Measurements from ENCODE around the gene RNU6-1. TPM values are rescaled to one million over a fixed set of nuclear protein-coding genes. Genes with fewer than 3 reads are reported as not detected.

The RNU6-1 gene
- total RNA-seq, 1 donor from 2014 or later, result not detected

DNA sequence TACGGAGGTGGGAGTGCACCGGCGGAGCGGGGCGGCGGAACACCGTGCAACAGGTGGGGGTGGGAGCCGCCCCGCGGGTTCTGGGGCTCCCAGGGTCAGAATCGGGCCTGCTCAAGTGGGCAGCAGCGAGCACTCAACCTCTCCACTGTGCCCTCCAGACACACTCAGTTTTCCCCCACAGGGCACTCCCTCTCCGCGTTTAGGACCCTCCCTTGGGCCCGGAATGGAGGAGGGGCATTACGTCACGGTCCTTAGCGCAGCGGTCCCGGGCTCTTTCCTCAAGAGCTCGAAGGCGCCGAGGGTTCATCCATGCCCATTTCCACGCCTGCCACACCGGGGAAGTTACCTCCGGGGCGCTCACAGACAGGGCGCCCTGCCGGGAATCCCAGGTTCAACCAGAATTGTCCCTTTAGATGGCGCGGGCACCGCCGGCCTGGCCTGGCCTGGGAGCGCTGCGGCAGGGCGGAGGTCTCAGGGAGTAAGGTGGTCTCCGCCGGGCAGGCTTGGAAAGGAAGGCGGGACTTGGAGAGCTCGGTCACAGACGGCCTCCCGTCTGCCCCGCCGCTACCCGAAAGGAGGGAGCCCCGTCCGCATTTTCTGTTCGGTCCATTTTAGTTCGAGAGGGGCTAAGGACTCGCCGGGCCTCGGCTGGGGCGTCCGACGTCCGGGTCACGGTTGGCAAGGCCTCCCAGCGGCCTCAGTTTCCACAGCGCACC lies 5.1 kb downstream of the RNU6-1 start:
- Mint-ChIP-seq H3K27me3 (peaks cover 80% of the 10 kb centered on the region), H3K9me3 (no peaks in the 10 kb centered on the region), H3K4me3 (peak overlapping the region; percentile 74), H3K4me1 (peaks cover 29% of the 10 kb centered on the region), H3K36me3 (ENCODE audit: low read depth) (no peaks in the 10 kb centered on the region), H3K27ac (no peak overlapping the region)
- intact Hi-C loops (cut with micrococcal nuclease), result loop anchor here (1.0 to 10.0 kb wide), 4 partner anchors 13 to 1130 kb away; partner anchors contain the start of gene SMAD6
- peak; percentile 67 for DNase-seq

DNA sequence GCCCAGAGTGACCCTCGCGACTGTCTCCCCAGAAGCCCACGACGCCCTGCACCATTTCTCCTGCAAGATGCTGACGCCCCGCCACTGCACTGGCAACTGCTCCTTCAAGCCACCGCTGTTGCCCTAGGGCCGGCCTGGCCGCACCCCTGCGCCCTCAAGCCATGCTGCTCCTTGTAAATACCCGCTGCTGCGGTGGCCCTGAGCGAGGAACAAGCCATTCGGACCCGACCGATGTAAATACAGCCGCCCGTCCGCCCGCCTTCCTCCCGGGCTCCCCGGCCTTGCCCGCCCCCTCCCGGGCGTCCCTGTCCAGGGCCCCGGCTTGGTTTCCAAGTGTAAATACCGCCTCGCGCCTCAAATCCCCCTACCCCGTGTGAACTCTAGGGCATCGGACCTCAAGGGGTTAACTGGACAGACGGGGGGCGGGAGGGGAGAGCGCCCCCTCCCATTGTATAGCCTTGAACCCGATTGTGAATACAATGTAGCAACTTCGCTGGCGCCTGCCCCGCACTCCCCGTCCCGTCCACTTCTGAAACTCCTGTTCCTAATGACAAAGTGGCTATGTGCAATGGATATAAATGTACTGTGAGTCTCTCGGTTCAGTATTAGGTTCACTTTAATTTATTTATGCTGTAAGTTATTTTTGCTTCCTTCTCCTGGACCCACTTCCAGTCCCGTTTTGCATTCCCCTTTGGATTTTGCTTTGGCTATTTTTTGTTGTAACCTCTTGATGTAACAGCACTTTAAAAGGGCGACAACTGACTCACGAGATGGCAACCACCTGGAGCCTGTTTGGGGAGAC lies 5.9 kb downstream of the RNU6-1 start:
- peaks cover 28% of the 10 kb centered on the region for H3K4me1 Mint-ChIP-seq
- H3K9me3 Mint-ChIP-seq, result no peaks in the 10 kb centered on the region
- peak; percentile 83 for DNase-seq
- H3K27ac Mint-ChIP-seq, result peak overlapping the region; percentile 40
- no peaks in the 10 kb centered on the region for H3K36me3 Mint-ChIP-seq (ENCODE audit: low read depth)
- intact Hi-C loops (cut with micrococcal nuclease), result loop anchor here (1.0 to 10.0 kb wide), 2 partner anchors 13 to 1129 kb away; partner anchors contain the start of gene SMAD6
- H3K27me3 Mint-ChIP-seq, result peaks cover 84% of the 10 kb centered on the region
- H3K4me3 Mint-ChIP-seq, result peak overlapping the region; percentile 74

DNA sequence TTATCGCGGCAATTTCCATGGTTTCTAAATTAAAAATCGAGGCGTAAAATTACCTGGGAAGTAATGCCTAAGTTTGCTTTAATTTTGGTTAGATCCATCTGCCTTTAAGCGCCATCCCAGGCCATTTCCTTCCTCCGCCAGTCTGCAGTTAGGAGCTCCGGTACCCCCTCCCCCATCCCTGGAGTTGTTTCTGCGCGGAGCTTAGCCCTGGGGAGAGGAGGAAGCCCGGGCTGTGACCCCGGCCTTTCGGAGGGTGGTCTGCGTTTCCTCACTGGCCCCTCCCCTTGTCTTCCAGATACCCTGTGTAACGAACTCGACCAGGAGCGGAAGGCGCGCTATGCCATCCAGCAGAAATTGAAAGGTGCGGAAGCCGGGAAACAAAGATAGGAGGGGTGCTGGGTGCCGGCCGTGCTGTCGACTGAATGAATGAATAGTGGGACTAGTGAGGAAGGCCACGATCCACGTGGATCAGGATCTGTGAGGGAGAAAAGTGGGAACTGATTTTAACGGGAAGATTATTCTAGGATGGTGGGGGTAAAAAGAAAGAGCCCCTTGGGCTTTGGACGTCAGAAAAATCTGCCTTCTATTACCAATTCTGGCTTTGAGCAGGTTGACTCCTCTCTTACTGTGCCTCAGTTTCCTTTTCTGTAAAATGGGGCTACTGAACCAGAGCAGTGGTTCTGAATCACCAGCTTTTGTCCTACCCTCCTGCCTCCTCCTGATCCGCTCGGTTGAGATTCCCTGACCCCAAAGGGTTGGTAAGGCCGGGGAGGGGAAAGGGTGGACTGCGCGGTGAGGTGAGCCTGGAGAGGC lies 6.7 kb downstream of the RNU6-1 start:
- Mint-ChIP-seq H3K4me1 (peaks cover 29% of the 10 kb centered on the region), H3K4me3 (peak overlapping the region; percentile 74), H3K9me3 (no peaks in the 10 kb centered on the region), H3K27me3 (peaks cover 87% of the 10 kb centered on the region), H3K27ac (no peak overlapping the region), H3K36me3 (ENCODE audit: low read depth) (peaks cover 2% of the 10 kb centered on the region)
- intact Hi-C loops (cut with micrococcal nuclease), result loop anchor here (10.0 kb wide), 1 partner anchor 1128 kb away; the partner anchor contains the start of gene SMAD6
- no peak for DNase-seq

DNA sequence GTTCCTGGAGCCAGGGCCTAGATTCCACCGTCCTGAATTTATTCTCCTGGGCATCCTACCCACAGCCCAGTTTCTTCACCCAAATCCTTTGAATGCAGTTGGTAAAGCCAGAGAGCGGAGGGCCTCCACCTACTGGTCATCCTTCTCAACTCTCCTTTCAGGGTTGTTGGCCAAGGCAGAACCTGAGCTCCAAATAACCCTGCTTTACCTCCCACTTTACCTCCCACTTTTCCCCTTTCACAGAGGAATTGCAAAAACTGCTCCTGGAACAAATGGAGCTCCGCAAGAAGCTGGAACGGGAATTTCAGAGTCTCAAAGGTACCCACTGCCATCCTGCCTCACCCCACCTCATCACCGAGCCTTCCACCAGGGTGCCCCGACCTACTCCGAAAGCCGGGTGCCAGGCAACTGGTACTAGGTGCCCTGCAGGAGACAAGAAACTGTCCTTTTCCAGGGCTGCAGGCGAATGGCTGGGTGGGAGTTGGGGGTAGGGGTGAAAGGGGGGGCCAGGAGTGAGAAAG lies 7.8 kb downstream of the RNU6-1 start:
- Mint-ChIP-seq H3K4me3 (no peak overlapping the region), H3K9me3 (no peaks in the 10 kb centered on the region), H3K36me3 (ENCODE audit: low read depth) (peaks cover 2% of the 10 kb centered on the region), H3K4me1 (peaks cover 29% of the 10 kb centered on the region), H3K27me3 (peaks cover 80% of the 10 kb centered on the region), H3K27ac (no peak overlapping the region)
- intact Hi-C loops (cut with micrococcal nuclease), result loop anchor here (10.0 kb wide), 1 partner anchor 1127 kb away; the partner anchor contains the start of gene SMAD6
- DNase-seq, result no peak

DNA sequence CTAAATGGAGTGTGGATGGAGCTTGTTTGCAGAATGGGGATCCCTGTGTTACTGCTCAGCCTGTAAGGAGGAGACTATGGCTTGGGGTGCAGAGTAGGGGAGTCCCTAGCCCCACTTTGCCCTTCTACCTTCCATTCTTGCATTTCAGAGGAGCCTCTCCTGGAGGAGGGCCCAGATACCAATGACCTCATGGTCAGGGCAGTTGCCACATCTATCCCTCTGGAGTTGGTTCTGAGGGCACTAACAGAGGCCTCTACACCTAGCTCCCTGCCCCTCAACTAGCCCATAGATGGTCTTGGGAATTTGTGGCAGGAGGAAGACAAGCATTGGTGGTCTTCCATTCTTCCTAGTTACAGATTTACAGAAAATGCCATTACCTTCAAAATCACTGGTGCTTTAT lies 8.5 kb downstream of the RNU6-1 start:
- Mint-ChIP-seq H3K9me3 (no peaks in the 10 kb centered on the region), H3K27me3 (peaks cover 75% of the 10 kb centered on the region)
- intact Hi-C loops (cut with micrococcal nuclease), result loop anchor here (10.0 kb wide), 1 partner anchor 1127 kb away; the partner anchor contains the start of gene SMAD6

DNA sequence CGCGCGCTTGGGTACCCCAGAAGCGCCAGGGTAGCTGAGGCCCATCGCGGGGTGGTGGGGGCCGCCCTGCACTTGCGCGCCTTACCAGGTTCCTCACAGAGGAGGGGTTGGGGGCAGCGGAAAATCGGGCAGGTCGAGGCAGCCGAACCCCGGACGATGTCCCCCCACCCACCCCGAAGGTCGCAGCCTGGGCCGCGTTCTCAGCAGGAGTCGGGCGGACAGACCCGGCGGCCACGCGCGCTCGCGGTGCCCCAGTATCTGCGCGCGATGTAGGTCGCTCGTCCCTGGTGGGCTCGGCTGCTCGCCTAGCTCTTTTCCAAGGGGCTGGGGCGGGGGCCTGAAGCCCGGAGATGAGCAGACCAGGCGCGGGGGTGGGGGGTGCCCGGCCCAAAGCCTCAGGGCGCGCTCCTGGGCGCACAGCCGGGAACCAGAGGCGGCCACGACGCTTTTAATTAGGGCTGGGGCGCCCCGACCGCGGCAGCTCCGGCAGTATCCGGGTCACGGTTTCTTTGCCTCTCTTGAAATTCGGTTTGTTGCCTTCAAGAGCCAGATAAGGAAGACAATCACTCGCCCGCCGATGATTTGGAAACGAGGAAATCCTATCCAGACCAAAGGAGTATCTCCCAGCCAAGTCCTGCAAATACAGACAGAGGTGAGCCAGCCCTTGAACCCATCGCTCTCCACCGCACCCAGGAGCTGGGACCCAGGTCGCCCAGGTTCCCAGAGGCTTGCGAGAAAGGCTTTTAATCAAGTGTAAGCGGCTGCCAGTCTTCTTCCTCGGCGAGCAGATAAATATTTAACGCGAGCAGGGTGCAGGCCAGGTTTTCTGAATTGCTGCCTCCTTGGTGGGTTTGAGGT lies 10.0 kb downstream of the RNU6-1 start:
- H3K36me3 Mint-ChIP-seq (ENCODE audit: low read depth), result peaks cover 8% of the 10 kb centered on the region
- H3K4me1 Mint-ChIP-seq, result peaks cover 29% of the 10 kb centered on the region
- H3K27me3 Mint-ChIP-seq, result peaks cover 74% of the 10 kb centered on the region
- H3K9me3 Mint-ChIP-seq, result no peaks in the 10 kb centered on the region
- H3K4me3 Mint-ChIP-seq, result no peak overlapping the region
- no peak overlapping the region for H3K27ac Mint-ChIP-seq
- intact Hi-C loops (cut with micrococcal nuclease), result loop anchor here (10.0 kb wide), 1 partner anchor 1125 kb away; the partner anchor contains the start of gene SMAD6
- DNase-seq, result no peak

More for the DNA sequence above, 8.5 kb downstream of the RNU6-1 start:
- no peak overlapping the region for H3K4me3 Mint-ChIP-seq
- peaks cover 28% of the 10 kb centered on the region for H3K4me1 Mint-ChIP-seq
- H3K36me3 Mint-ChIP-seq (ENCODE audit: low read depth), result peaks cover 4% of the 10 kb centered on the region
- DNase-seq, result no peak
- H3K27ac Mint-ChIP-seq, result no peak overlapping the region

DNA sequence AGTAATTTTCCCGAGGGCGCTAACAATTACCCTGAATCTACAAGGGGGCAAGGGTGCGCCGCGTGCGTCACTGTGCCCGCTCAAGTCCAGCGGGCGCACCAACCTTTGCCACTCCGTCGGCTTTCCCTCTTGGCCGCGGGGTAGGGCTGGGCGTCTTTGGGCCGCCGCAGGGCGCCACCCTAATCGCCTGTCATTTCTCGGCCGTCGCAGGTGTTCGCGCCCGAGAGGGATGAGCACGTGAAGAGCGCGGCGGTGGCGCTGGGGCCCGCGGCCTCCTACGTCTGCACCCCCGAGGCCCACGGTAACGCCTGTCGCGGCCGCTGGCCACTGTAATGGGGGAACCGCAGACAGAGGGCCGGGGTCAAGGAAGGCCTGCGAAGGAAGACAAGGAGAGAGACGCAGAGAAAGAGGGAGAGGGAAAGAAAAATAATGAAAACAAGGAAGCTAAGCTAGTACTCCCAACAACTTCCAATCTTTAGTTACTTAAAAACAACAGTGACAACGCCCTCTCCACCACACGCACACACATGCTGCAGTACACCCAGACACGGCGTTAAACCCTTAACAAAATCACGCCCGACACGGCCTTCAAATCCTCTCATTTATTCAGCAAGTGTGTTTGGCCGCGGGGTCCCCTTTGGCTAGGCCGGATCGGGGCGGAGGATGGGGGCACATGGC lies 10.7 kb downstream of the RNU6-1 start:
- H3K36me3 Mint-ChIP-seq (ENCODE audit: low read depth), result peaks cover 8% of the 10 kb centered on the region
- H3K4me1 Mint-ChIP-seq, result peaks cover 29% of the 10 kb centered on the region
- intact Hi-C loops (cut with micrococcal nuclease), result no loop called here
- H3K27ac Mint-ChIP-seq, result no peak overlapping the region
- peaks cover 74% of the 10 kb centered on the region for H3K27me3 Mint-ChIP-seq
- no peak overlapping the region for H3K4me3 Mint-ChIP-seq
- DNase-seq, result no peak
- H3K9me3 Mint-ChIP-seq, result no peaks in the 10 kb centered on the region

DNA sequence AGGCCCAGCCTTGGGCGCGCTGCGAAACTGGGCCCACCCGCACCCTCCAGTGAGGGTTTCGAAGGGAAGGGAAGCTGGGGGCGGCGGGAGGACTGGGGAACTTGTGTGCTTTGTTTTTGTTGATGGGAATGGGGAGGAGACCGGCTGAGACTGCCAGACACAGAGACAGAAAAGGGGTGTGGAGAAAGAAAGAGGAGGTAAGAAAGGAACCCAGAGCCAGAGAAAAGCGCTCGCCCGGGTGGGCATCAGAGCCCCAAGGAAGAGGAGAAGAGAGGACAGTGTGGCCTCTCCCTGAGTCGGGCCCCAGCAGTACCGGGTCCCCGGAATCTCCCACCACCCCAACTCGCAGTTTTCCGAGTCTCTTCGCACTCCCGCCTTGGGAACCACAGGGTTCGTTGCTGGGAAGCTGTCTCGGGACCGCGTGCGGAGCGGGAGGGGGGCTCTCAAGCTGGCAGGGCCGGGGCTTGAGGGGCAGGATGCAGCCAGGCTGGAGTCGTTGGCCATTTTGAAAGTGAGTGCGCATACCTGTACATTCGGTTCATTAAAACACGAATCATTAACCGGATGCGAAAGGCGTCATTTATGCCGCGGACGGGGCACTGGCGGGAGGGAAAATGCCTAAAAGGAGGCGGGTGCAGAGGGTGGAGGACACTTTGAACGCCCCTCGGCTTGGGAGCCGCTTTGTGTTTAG lies 11.4 kb downstream of the RNU6-1 start:
- Mint-ChIP-seq H3K4me1 (peaks cover 30% of the 10 kb centered on the region), H3K36me3 (ENCODE audit: low read depth) (peaks cover 9% of the 10 kb centered on the region), H3K27ac (peak overlapping the region; percentile 76), H3K9me3 (no peaks in the 10 kb centered on the region), H3K27me3 (peaks cover 74% of the 10 kb centered on the region), H3K4me3 (peak overlapping the region; percentile 34)
- DNase-seq, result no peak
- intact Hi-C loops (cut with micrococcal nuclease), result no loop called here

DNA sequence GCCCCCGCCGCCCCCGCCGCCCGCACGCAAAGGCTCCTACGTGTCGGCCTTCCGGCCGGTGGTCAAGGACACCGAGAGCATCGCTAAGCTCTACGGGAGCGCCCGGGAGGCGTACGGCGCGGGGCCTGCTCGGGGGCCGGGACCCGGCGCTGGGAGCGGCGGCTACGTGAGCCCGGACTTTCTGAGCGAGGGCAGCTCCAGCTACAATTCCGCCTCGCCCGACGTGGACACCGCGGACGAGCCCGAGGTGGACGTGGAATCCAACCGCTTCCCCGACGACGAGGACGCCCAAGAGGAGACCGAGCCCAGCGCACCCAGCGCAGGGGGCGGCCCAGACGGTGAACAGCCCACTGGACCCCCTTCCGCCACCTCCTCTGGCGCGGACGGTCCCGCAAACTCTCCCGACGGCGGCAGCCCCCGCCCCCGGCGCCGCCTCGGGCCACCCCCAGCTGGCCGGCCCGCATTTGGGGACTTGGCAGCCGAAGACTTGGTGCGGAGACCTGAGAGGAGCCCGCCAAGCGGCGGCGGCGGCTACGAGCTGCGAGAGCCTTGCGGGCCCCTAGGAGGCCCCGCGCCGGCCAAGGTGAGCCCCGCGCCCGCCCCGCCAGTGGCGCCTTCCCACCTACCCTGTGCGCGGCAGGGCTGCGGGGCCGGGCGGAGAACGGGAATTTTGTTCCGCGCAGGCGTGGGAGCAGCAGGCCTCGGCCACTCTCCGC lies 12.1 kb downstream of the RNU6-1 start:
- no peak for DNase-seq
- peaks cover 70% of the 10 kb centered on the region for H3K27me3 Mint-ChIP-seq
- H3K36me3 Mint-ChIP-seq (ENCODE audit: low read depth), result peaks cover 9% of the 10 kb centered on the region
- peaks cover 26% of the 10 kb centered on the region for H3K4me1 Mint-ChIP-seq
- H3K27ac Mint-ChIP-seq, result no peak overlapping the region
- H3K9me3 Mint-ChIP-seq, result no peaks in the 10 kb centered on the region
- intact Hi-C loops (cut with micrococcal nuclease), result no loop called here
- H3K4me3 Mint-ChIP-seq, result no peak overlapping the region

DNA sequence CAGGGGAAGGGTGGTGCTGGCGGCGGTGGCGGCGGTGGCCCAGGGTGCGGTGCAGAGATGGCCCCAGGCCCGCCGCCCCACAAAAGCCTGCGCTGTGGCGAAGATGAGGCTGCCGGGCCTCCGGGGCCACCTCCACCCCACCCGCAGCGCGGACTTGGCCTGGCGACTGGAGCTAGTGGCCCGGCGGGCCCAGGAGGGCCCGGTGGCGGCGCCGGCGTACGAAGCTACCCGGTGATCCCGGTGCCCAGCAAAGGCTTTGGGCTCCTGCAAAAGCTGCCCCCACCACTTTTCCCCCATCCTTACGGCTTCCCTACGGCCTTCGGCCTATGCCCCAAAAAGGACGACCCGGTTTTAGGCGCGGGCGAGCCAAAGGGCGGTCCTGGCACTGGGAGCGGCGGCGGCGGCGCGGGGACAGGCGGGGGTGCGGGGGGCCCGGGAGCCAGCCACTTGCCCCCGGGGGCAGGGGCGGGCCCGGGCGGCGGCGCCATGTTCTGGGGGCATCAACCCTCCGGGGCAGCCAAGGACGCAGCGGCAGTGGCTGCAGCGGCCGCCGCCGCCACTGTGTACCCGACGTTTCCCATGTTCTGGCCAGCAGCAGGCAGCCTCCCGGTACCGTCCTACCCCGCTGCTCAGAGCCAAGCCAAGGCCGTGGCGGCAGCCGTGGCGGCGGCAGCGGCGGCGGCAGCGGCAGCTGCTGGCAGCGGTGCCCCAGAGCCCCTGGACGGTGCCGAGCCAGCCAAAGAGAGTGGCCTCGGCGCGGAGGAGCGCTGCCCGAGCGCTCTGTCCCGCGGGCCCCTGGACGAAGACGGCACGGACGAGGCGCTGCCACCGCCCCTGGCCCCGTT lies 12.9 kb downstream of the RNU6-1 start:
- Mint-ChIP-seq H3K36me3 (ENCODE audit: low read depth) (peaks cover 14% of the 10 kb centered on the region), H3K9me3 (peaks cover 3% of the 10 kb centered on the region), H3K4me3 (no peak overlapping the region), H3K27ac (no peak overlapping the region), H3K27me3 (peaks cover 72% of the 10 kb centered on the region), H3K4me1 (peaks cover 31% of the 10 kb centered on the region)
- intact Hi-C loops (cut with micrococcal nuclease), result no loop called here
- DNase-seq, result no peak
